Parathyroid adenoma (tissue), 2 donors: ENCODE results near the gene MAD1L1.

Experiments used
- H2AFZ ChIP-seq: fragments of 300-600 bp; sonication (generic); one replicate; pipeline ENCODE4 v1.7.0; 2017; ENCODE audit warnings: antibody characterized with exemption, mild to moderate bottlenecking
- H3K27ac ChIP-seq: fragments of 300-600 bp; sonication (generic); one replicate; pipeline ENCODE4 v1.7.0; 2017
- H3K27me3 ChIP-seq: fragments of 300-600 bp; sonication (generic); one replicate; pipeline ENCODE4 v1.7.0; 2017; ENCODE audit warnings: low read length; ENCODE audit not compliant: control insufficient read depth, insufficient read depth
- H3K36me3 ChIP-seq: fragments of 300-600 bp; sonication (generic); one replicate; pipeline ENCODE4 v1.7.0; 2017; ENCODE audit warnings: low read length; ENCODE audit not compliant: control insufficient read depth, insufficient read depth
- H3K4me1 ChIP-seq: fragments of 300-600 bp; sonication (generic); one replicate; pipeline ENCODE4 v1.7.0; 2017; ENCODE audit warnings: control low read depth
- H3K4me2 ChIP-seq: fragments of 300-600 bp; sonication (generic); one replicate; pipeline ENCODE4 v1.7.0; 2017; ENCODE audit warnings: low read length
- H3K4me3 ChIP-seq: fragments of 300-600 bp; sonication (generic); one replicate; pipeline ENCODE4 v1.7.0; 2017; ENCODE audit warnings: low read depth, low read length
- H3K79me2 ChIP-seq: fragments of 300-600 bp; sonication (generic); one replicate; pipeline ENCODE4 v1.7.0; 2017; ENCODE audit warnings: control low read depth
- H3K9ac ChIP-seq: fragments of 300-600 bp; sonication (generic); one replicate; pipeline ENCODE4 v1.7.0; 2017; ENCODE audit warnings: mild to moderate bottlenecking
- H3K9me3 ChIP-seq: fragments of 300-600 bp; sonication (generic); one replicate; pipeline ENCODE4 v1.7.0; 2017; ENCODE audit warnings: low read length; ENCODE audit not compliant: control insufficient read depth
- TF ChIP-seq, protein P1 (sequence below): fragments of 300-600 bp; sonication (generic); IDR thresholded peaks from one replicate; pipeline ENCODE4 v1.7.0; 2017; ENCODE audit warnings: antibody characterized with exemption, mild to moderate bottlenecking
- donor health status: primary hyperparathyroidism.

MAD1L1 gene

GRCh38 chr7:2131341-2131740 lies 101.4 kb downstream of the MAD1L1 start:
- H3K9me3 ChIP-seq, result no peaks in the 10 kb centered on the region
- H3K9ac ChIP-seq, result no peak overlapping the region
- H3K36me3 ChIP-seq, result no peaks in the 10 kb centered on the region
- no peak overlapping the region for H3K4me2 ChIP-seq
- TF ChIP-seq, protein P1, sequence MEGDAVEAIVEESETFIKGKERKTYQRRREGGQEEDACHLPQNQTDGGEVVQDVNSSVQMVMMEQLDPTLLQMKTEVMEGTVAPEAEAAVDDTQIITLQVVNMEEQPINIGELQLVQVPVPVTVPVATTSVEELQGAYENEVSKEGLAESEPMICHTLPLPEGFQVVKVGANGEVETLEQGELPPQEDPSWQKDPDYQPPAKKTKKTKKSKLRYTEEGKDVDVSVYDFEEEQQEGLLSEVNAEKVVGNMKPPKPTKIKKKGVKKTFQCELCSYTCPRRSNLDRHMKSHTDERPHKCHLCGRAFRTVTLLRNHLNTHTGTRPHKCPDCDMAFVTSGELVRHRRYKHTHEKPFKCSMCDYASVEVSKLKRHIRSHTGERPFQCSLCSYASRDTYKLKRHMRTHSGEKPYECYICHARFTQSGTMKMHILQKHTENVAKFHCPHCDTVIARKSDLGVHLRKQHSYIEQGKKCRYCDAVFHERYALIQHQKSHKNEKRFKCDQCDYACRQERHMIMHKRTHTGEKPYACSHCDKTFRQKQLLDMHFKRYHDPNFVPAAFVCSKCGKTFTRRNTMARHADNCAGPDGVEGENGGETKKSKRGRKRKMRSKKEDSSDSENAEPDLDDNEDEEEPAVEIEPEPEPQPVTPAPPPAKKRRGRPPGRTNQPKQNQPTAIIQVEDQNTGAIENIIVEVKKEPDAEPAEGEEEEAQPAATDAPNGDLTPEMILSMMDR, result no peak
- no peak overlapping the region for H3K4me3 ChIP-seq
- H2AFZ ChIP-seq, result no peak overlapping the region
- no peak overlapping the region for H3K27ac ChIP-seq
- H3K79me2 ChIP-seq, result no peaks in the 10 kb centered on the region
- H3K27me3 ChIP-seq, result no peaks in the 10 kb centered on the region
- no peaks in the 10 kb centered on the region for H3K4me1 ChIP-seq

- H3K4me3 ChIP-seq, result no peak overlapping the region
- H3K27ac ChIP-seq, result no peak overlapping the region
- H2AFZ ChIP-seq, result no peak overlapping the region
- no peak overlapping the region for H3K9ac ChIP-seq
- TF ChIP-seq, protein P1, result no peak
- H3K4me2 ChIP-seq, result no peak overlapping the region
- H3K9me3 ChIP-seq, result no peaks in the 10 kb centered on the region
- no peaks in the 10 kb centered on the region for H3K27me3 ChIP-seq
- no peaks in the 10 kb centered on the region for H3K79me2 ChIP-seq
- no peaks in the 10 kb centered on the region for H3K4me1 ChIP-seq
- H3K36me3 ChIP-seq, result no peaks in the 10 kb centered on the region
Observed at GRCh38 chr7:2130096-2130375, 102.7 kb downstream of the MAD1L1 start.

DNA sequence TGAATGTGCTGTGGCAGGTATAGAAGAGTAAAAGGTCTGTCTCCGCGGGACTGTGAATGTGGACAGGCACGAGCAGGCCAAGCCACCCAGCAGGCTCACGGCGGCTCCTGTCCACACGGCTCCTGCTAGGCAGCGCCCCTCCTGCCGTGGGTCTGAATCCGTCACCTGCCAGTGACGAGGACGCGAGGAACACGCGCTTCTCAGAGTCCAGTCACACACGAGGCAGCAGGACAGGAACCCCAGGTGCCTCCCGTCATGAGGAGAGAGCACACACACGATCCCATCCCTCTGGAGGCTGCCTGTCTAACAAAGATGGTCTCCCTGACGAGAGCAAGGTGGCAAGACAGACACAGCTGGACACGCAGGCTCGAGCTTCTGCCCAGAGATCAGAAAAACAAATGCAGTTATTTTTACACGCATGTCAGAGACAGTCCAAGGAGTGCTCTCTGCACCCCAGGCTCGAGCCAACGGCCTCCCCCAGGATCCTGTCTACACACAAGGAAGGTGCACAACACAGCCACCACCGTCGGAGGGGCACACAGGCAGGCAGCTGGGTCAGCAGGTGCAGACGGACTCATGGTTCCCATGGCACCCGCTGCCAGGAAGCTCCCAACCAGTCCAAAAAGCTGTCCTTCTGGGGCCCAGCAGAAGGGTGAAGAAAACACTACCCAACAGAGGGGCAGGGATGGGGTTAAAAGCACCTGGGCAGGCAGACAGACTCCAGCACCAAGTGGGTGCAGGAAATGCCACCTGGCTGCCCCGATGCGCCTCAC lies 103.2 kb downstream of the MAD1L1 start:
- H3K79me2 ChIP-seq, result no peaks in the 10 kb centered on the region
- no peak overlapping the region for H3K9ac ChIP-seq
- no peak overlapping the region for H2AFZ ChIP-seq
- no peak overlapping the region for H3K4me2 ChIP-seq
- no peak overlapping the region for H3K27ac ChIP-seq
- H3K27me3 ChIP-seq, result no peaks in the 10 kb centered on the region
- H3K4me1 ChIP-seq, result no peaks in the 10 kb centered on the region
- H3K9me3 ChIP-seq, result no peaks in the 10 kb centered on the region
- H3K4me3 ChIP-seq, result no peak overlapping the region
- no peaks in the 10 kb centered on the region for H3K36me3 ChIP-seq
- TF ChIP-seq, protein P1, result no peak

DNA sequence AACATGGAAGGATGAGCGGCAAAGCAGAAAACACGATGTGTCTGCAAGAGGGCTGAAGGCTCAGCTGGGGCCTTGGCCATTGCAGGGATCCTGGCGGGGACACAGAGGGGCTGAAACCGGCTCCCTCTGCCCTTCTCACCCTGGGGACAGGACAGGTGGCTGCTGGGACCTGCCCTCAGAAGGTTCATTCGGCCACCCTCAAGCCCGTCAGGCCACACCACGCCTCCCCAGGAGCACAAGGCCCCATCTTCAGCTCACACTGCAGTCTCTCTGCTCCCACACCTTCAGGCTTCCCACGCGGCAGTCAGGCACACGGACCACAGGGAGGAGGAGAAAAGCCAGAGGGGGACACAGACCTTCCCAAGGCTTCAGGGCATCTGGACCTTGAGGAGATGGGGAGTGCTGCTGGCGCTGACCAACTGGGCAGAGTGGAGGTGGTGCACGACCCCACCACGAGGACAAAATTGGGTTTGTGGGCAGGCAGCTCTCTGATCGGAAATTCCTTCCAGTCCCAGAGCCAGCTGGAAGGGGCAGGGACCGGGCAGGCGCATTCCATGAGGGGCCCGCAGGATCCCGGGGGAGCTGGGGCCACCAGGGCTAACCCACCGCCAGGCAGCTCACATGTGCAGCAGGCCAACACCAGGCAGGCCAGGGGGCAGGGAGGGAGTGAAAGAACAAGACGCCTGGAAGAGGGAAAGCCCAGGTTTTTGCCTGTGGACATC lies 104.0 kb downstream of the MAD1L1 start:
- Histone ChIP-seq H3K4me2 (no peak overlapping the region), H3K79me2 (no peaks in the 10 kb centered on the region), H3K27me3 (no peaks in the 10 kb centered on the region), H3K27ac (no peak overlapping the region), H3K9me3 (no peaks in the 10 kb centered on the region), H3K9ac (no peak overlapping the region), H3K4me3 (no peak overlapping the region), H3K36me3 (no peaks in the 10 kb centered on the region), H2AFZ (no peak overlapping the region), H3K4me1 (no peaks in the 10 kb centered on the region)
- TF ChIP-seq, protein P1, result no peak
